CD4-positive, alpha-beta T cell (primary cell): ENCODE measurements around the gene HECTD1. TPM values are rescaled to one million over a fixed set of nuclear protein-coding genes. Genes with fewer than 3 reads are reported as not detected.
"Not testable (repeated sequence)": the region's sequence is repeated elsewhere in the genome, so short reads cannot be mapped to it uniquely, and the experiment has no call there.

ENCODE experiments used
- ATAC-seq: fragments of 200-7000 bp; cut with Tn5 transposase; one replicate; pipeline ENCODE4 v1.10.0; 2022; ENCODE audit warnings: mild to moderate bottlenecking; ENCODE audit not compliant: poor library complexity
- CTCF ChIA-PET: fragments of 350-600 bp; sonication (Branson Sonifier 250); formaldehyde crosslinking; loops from one replicate; lab custom pipeline; 2021; ENCODE audit warnings: antibody characterized with exemption, inconsistent platforms; lab: Charles Lee
- POLR2A ChIA-PET: fragments of 350-600 bp; sonication (Branson Sonifier 250); formaldehyde crosslinking; loops from one replicate; lab custom pipeline; 2021; ENCODE audit warnings: antibody characterized with exemption, inconsistent platforms; lab: Charles Lee
- DNase-seq, 14 experiments: peaks; one replicate each; pipeline ENCODE4 v3.0.0-alpha.2; 2013 to 2020; ENCODE audit warnings: mixed read lengths in 2 of 14
- H3K27ac ChIP-seq, 2 donors: one replicate each; pipeline versions ENCODE4 v1.5.1 to v1.7.0; 2013; ENCODE audit warnings: low read length in 2 of 2, low read depth in 1 of 2, mild to moderate bottlenecking in 1 of 2
- H3K27me3 ChIP-seq, 2 experiments: 1 replicate in 1 of 2; 2 replicates in 1 of 2; pipeline versions ENCODE4 v1.6.1 to v1.7.0; 2013; ENCODE audit warnings: low read length in 2 of 2, control low read depth in 1 of 2, mild to moderate bottlenecking in 1 of 2, moderate library complexity in 1 of 2; ENCODE audit not compliant: insufficient read depth in 2 of 2, control insufficient read depth in 1 of 2
- H3K36me3 ChIP-seq: one replicate; pipeline ENCODE4 v1.6.1; 2013; ENCODE audit warnings: low read length, control low read depth; ENCODE audit not compliant: insufficient read depth
- H3K4me1 ChIP-seq: one replicate; pipeline ENCODE4 v1.6.1; 2013; ENCODE audit warnings: low read length, control low read depth; ENCODE audit not compliant: insufficient read depth
- H3K4me3 ChIP-seq: one replicate; pipeline ENCODE4 v1.5.1; 2013; ENCODE audit warnings: mild to moderate bottlenecking, low read length, moderate library complexity
- H3K9me3 ChIP-seq, 2 experiments: 1 replicate in 1 of 2; 2 replicates in 1 of 2; pipeline versions ENCODE4 v1.6.1 to v1.7.0; 2013; ENCODE audit warnings: low read length in 2 of 2, mild to moderate bottlenecking in 2 of 2, control low read depth in 1 of 2, moderate library complexity in 1 of 2; ENCODE audit not compliant: control insufficient read depth in 1 of 2, insufficient read depth in 1 of 2
- H3K27ac Mint-ChIP-seq: one replicate; pipeline ENCODE4 v1.8.0; 2020; ENCODE audit warnings: mixed read lengths
- H3K27me3 Mint-ChIP-seq: one replicate; pipeline ENCODE4 v1.8.0; 2021; ENCODE audit warnings: mixed read lengths
- H3K36me3 Mint-ChIP-seq: one replicate; pipeline ENCODE4 v1.8.0; 2021; ENCODE audit warnings: low read depth, mixed read lengths
- H3K4me1 Mint-ChIP-seq: one replicate; pipeline ENCODE4 v1.8.0; 2021; ENCODE audit warnings: low read depth, mixed read lengths
- H3K4me3 Mint-ChIP-seq: one replicate; pipeline ENCODE4 v1.8.0; 2020; ENCODE audit warnings: mild to moderate bottlenecking, mixed read lengths
- H3K9me3 Mint-ChIP-seq: one replicate; pipeline ENCODE4 v1.8.0; 2020; ENCODE audit warnings: mixed read lengths
- intact Hi-C, 2 experiments: fragments of 100-400 bp; cut with DNase I in 1 of 2; cut with micrococcal nuclease in 1 of 2; formaldehyde crosslinking; loops; one replicate each; pipeline versions ENCODE4 v1.15.1 to v1.9.0; 2023 to 2025; cut with DNase I, micrococcal nuclease
- total RNA-seq, 174 experiments: library from RNA in 2 of 174; stranded (reverse) in 2 of 174; gene quantifications; one replicate each; pipeline ENCODE4 v1.2.3 and lab custom pipeline; 2021 to 2026
- TF ChIP-seq, protein P1 (sequence below): fragments of 200-600 bp; IDR thresholded peaks from one replicate; pipeline ENCODE4 v1.8.0; 2022; ENCODE audit warnings: antibody characterized with exemption, mild to moderate bottlenecking

The HECTD1 gene
- total RNA-seq, 2 experiments from 2014 or later = 162 to 168 TPM

DNA sequence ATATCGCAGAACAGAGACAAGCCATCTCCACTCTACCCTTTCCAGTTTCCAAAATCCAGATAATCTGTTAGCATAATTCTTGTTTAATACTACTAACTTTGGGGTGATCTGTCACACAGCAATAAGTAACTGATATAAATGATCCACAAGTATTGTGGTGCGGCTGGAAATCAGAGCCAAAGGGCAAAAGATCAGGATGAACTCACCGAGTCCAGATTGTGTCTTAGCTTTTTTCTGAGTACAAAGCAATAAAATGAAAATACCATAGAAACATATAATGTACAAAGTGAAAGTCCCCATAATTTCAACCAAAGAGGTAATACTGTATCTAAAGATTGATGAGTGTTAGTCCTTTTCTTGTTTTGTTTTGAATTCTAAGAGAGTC lies 17.4 kb downstream of the HECTD1 start:
- no peak for DNase-seq
- H3K36me3 Mint-ChIP-seq = peaks cover 64% of the 10 kb centered on the region
- ChIA-PET CTCF (no interaction called here), POLR2A (no interaction called here)
- H3K27ac Mint-ChIP-seq = peak overlapping the region; percentile 11
- intact Hi-C loops = no loop called here
- no peak overlapping the region for H3K27ac ChIP-seq
- no peak overlapping the region for H3K4me3 ChIP-seq
- ATAC-seq = no peak
- H3K4me1 Mint-ChIP-seq = peaks cover 52% of the 10 kb centered on the region
- H3K27me3 Mint-ChIP-seq = no peaks in the 10 kb centered on the region
- H3K9me3 ChIP-seq = no peaks in the 10 kb centered on the region
- H3K27me3 ChIP-seq = no peaks in the 10 kb centered on the region
- peaks cover 14% of the 10 kb centered on the region for H3K4me1 ChIP-seq
- no peak overlapping the region for H3K4me3 Mint-ChIP-seq
- TF ChIP-seq, protein P1, sequence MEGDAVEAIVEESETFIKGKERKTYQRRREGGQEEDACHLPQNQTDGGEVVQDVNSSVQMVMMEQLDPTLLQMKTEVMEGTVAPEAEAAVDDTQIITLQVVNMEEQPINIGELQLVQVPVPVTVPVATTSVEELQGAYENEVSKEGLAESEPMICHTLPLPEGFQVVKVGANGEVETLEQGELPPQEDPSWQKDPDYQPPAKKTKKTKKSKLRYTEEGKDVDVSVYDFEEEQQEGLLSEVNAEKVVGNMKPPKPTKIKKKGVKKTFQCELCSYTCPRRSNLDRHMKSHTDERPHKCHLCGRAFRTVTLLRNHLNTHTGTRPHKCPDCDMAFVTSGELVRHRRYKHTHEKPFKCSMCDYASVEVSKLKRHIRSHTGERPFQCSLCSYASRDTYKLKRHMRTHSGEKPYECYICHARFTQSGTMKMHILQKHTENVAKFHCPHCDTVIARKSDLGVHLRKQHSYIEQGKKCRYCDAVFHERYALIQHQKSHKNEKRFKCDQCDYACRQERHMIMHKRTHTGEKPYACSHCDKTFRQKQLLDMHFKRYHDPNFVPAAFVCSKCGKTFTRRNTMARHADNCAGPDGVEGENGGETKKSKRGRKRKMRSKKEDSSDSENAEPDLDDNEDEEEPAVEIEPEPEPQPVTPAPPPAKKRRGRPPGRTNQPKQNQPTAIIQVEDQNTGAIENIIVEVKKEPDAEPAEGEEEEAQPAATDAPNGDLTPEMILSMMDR = no peak
- H3K9me3 Mint-ChIP-seq = no peaks in the 10 kb centered on the region
- H3K36me3 ChIP-seq = peaks cover 42% of the 10 kb centered on the region

DNA sequence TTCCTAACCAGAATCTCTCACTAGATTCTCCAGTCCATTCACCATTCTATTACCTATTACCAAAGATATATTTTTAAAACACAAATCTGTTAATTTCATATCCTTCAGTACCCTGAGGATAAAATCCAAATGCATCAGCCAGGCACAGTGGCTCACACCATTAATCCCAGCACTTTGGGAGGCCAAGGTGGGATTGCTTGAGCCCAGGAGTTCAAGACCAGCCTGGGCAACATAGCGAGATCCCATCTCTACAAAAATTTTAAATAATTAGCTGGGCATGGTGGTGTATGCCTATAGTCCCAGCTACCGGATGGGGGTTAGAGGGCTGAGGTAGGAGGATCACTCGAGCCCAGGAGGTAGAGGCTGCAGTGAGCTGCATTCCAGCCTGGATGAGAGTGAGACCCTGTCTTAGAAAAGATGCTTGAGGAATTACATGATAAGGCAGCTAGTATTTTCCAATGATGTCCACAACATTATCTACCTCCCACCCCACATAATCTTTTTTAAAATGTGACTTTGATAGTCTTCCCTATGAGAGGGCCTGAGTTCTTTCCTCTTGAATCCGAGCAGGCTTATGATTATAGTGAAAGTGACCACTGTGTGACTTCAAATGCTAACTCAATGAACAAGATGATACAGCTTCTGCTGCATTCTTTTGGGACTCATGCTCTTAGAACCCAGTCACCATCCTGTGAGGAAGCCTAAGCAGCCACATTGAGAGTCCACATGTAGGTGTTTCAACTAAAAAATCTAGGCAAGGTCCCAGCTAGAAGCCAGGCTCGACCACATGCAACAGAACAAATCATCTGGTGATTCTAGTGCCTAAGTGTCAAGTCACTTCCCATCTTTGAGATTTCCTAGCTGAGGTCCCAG lies 18.0 kb downstream of the HECTD1 start:
- H3K27ac Mint-ChIP-seq = peak overlapping the region; percentile 11
- no peaks in the 10 kb centered on the region for H3K27me3 Mint-ChIP-seq
- Histone ChIP-seq H3K27me3 (no peaks in the 10 kb centered on the region), H3K27ac (no peak overlapping the region), H3K4me3 (no peak overlapping the region), H3K9me3 (no peaks in the 10 kb centered on the region), H3K36me3 (peaks cover 43% of the 10 kb centered on the region), H3K4me1 (peaks cover 14% of the 10 kb centered on the region)
- ChIA-PET POLR2A (interaction anchor here (1.2 kb wide), 1 partner anchor 231 kb away, joined by 3 read pairs; no protein-coding TSS in a partner anchor), CTCF (no interaction called here)
- ATAC-seq (no peak), DNase-seq (no peak)
- H3K9me3 Mint-ChIP-seq = no peaks in the 10 kb centered on the region
- peaks cover 62% of the 10 kb centered on the region for H3K36me3 Mint-ChIP-seq
- no peak overlapping the region for H3K4me3 Mint-ChIP-seq
- peaks cover 45% of the 10 kb centered on the region for H3K4me1 Mint-ChIP-seq
- TF ChIP-seq, protein P1 = no peak
- intact Hi-C loops = no loop called here

DNA sequence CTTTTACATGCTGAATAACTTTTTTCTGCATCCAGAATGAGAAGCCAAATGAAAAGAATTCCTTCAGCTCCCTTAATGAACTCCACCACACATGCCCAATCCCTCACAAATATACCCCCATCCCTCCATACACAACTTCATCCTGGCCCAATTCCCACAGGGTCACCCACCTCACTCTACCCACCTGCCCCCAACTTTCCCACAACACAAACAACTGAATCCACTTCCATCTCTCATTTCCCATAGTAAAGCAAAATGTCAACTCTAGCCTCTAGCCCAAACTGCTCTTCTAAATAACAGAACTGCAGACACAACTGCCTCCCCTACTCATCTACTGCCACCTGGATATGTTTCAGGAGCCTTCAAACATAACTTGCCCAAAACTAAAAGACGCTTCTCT lies 18.8 kb downstream of the HECTD1 start:
- TF ChIP-seq, protein P1 = no peak
- no peak overlapping the region for H3K27ac ChIP-seq
- no peak overlapping the region for H3K4me3 Mint-ChIP-seq
- intact Hi-C loops = no loop called here
- no peaks in the 10 kb centered on the region for H3K9me3 Mint-ChIP-seq
- no peak overlapping the region for H3K4me3 ChIP-seq
- no peaks in the 10 kb centered on the region for H3K27me3 ChIP-seq
- DNase-seq (no peak), ATAC-seq (no peak)
- H3K4me1 ChIP-seq = peaks cover 14% of the 10 kb centered on the region
- no peaks in the 10 kb centered on the region for H3K9me3 ChIP-seq
- ChIA-PET CTCF (interaction anchor here (0.9 kb wide), 1 partner anchor 19 kb away, joined by 4 read pairs; the partner anchor contains the start of gene HECTD1), POLR2A (interaction anchor here (1.2 kb wide), 1 partner anchor 232 kb away, joined by 3 read pairs; no protein-coding TSS in a partner anchor)
- H3K4me1 Mint-ChIP-seq = peaks cover 38% of the 10 kb centered on the region
- no peaks in the 10 kb centered on the region for H3K27me3 Mint-ChIP-seq
- H3K27ac Mint-ChIP-seq = peak overlapping the region; percentile 3
- H3K36me3 Mint-ChIP-seq = peaks cover 61% of the 10 kb centered on the region
- peaks cover 38% of the 10 kb centered on the region for H3K36me3 ChIP-seq

DNA sequence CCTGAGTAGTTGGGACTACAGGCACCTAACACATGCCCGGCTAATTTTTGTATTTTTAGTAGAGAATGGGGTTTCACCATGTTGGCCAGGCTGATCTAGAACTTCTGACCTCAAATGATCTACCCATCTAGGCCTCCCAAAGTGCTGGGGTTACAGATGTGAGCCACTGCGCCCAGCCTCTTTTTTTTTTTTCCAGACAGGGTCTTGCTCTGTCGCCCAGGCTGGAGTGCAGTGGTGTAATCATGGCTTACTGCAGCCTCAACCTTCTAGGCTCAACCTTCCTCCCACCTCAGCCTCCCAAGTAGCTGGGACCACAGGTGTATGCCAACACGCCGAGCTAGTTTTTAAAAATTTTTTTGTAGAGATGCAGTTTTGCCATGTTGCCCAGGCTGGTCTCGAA lies 25.6 kb downstream of the HECTD1 start:
- H3K4me1 ChIP-seq, DNase-seq, H3K9me3 Mint-ChIP-seq, H3K4me3 Mint-ChIP-seq, H3K27ac ChIP-seq, intact Hi-C loops, POLR2A ChIA-PET, H3K27me3 Mint-ChIP-seq, H3K27me3 ChIP-seq, H3K9me3 ChIP-seq, CTCF ChIA-PET, H3K4me3 ChIP-seq, ATAC-seq: not testable (repeated sequence)
- peak overlapping the region; percentile 63 for H3K27ac Mint-ChIP-seq
- peaks cover 34% of the 10 kb centered on the region for H3K4me1 Mint-ChIP-seq
- peaks cover 62% of the 10 kb centered on the region for H3K36me3 Mint-ChIP-seq
- peaks cover 33% of the 10 kb centered on the region for H3K36me3 ChIP-seq
